Spleen (tissue), 11 donors: ENCODE results near the gene LDB2. TPM values are rescaled to one million over a fixed set of nuclear protein-coding genes. Genes with fewer than 3 reads are reported as not detected.

Source experiments
- DNase-seq: peaks from one replicate; pipeline ENCODE4 v3.0.0-alpha.2; 2020
- H3K27ac ChIP-seq, 8 donors: fragments of 200-600 bp; sonication (generic) in 7 of 8; 1 replicate in 4 of 8; 2 replicates in 4 of 8; pipeline versions ENCODE4 v1.5.0 to v1.8.0; 2016 to 2021; ENCODE audit warnings: inconsistent platforms in 4 of 8, mild to moderate bottlenecking in 4 of 8, moderate library complexity in 1 of 8
- H3K27me3 ChIP-seq, 7 donors: fragments of 200-600 bp; sonication (generic) in 6 of 7; replicated peaks in 1 of 7; 1 replicate in 4 of 7; 2 replicates in 3 of 7; pipeline versions ENCODE4 v1.5.0 to v1.8.0; 2016 to 2021; ENCODE audit warnings: inconsistent platforms in 3 of 7, mild to moderate bottlenecking in 1 of 7
- H3K36me3 ChIP-seq, 6 donors: fragments of 200-600 bp; sonication (generic) in 5 of 6; 1 replicate in 4 of 6; 2 replicates in 2 of 6; pipeline versions ENCODE4 v1.5.0 to v1.8.0; 2016 to 2021; ENCODE audit warnings: inconsistent platforms in 2 of 6
- H3K4me1 ChIP-seq, 6 donors: fragments of 200-600 bp; sonication (generic) in 5 of 6; 1 replicate in 3 of 6; 2 replicates in 3 of 6; pipeline versions ENCODE4 v1.5.0 to v1.8.0; 2016 to 2021; ENCODE audit warnings: inconsistent platforms in 3 of 6
- H3K4me3 ChIP-seq, 8 donors: fragments of 200-600 bp; sonication (generic) in 7 of 8; 1 replicate in 4 of 8; 2 replicates in 4 of 8; pipeline versions ENCODE4 v1.5.0 to v1.8.0; 2016 to 2021; ENCODE audit warnings: inconsistent platforms in 4 of 8, mild to moderate bottlenecking in 4 of 8, moderate library complexity in 2 of 8
- H3K9me3 ChIP-seq, 8 donors: fragments of 200-600 bp; sonication (generic) in 7 of 8; 1 replicate in 4 of 8; 2 replicates in 4 of 8; pipeline versions ENCODE4 v1.5.0 to v1.8.0; 2016 to 2021; ENCODE audit warnings: inconsistent platforms in 4 of 8
- POLR2A ChIP-seq, 3 donors: fragments of 450-650 bp; IDR thresholded peaks; one replicate each; pipeline ENCODE4 v1.5.1; 2017; ENCODE audit warnings: antibody characterized with exemption in 3 of 3, mild to moderate bottlenecking in 1 of 3
- POLR2AphosphoS5 ChIP-seq, 3 donors: sonication (generic); formaldehyde crosslinking; IDR thresholded peaks; one replicate each; pipeline ENCODE4 v1.5.1; 2017; ENCODE audit warnings: antibody characterized with exemption in 3 of 3
- whole genome bisulfite sequencing, 5 donors: extraction: QIAGEN DNeasy Blood & Tissue Kit in 3 of 5; methylation state at CpG; one replicate each; pipeline versions ENCODE4 v1.1.5 to v1.1.7; 2013 to 2018; 5-methylcytosine and 5-hydroxymethylcytosine counted together
- intact Hi-C: fragments of 100-400 bp; cut with DNase I; formaldehyde crosslinking; loops from one replicate; pipeline ENCODE4 v1.15.0; 2023; ENCODE audit warnings: low total_unique reads
- polyA plus RNA-seq, 3 donors: library from polyadenylated mRNA; stranded (reverse); fragments of 200-250 nt; gene quantifications; one replicate each; pipeline ENCODE4 v1.2.1, GENCODE V29; 2013
- total RNA-seq, 7 donors: library from RNA; depleted of rRNA in 3 of 7; stranded (reverse); fragments of >200 nt in 3 of 7; fragmentation: NEBNext Ultra II Directional in 4 of 7; extraction: Animal tissue kit (Norgen Biotek cat#: 25700) in 4 of 7; gene quantifications; one replicate each; pipeline versions ENCODE4 v1.1.0 to v1.2.1, GENCODE V29; 2016 to 2021
- TF ChIP-seq, protein P1 (sequence below), 11 experiments: fragments of 200-600 bp in 7 of 11; fragments of 450-650 bp in 4 of 11; sonication (generic) in 4 of 11; IDR thresholded peaks in 8 of 11; conservative IDR thresholded peaks in 3 of 11; 1 replicate in 7 of 11; 2 replicates in 4 of 11; pipeline versions ENCODE4 v1.4.0 to v1.8.0; 2016 to 2021; ENCODE audit warnings: antibody characterized with exemption in 11 of 11, inconsistent platforms in 4 of 11, mild to moderate bottlenecking in 1 of 11
- donor health status: healthy with polysubstance abuse.
- donor health status: DM: no; HTN: no; CAD: no; lungs with moderate emphysema.
- donor health status: DM: no; HTN: no; CAD: no.
- donor health status: Bipolar disorder and iron deficiency.
- donor health status: healthy.
- donor health status: DM: no; HTN: no; CAD: no.
- donor health status: DM: yes; HTN: yes; CAD: no.

The LDB2 gene
- total and polyA plus RNA-seq, 10 donors, result 24.1 to 257 (median 142) TPM

DNA sequence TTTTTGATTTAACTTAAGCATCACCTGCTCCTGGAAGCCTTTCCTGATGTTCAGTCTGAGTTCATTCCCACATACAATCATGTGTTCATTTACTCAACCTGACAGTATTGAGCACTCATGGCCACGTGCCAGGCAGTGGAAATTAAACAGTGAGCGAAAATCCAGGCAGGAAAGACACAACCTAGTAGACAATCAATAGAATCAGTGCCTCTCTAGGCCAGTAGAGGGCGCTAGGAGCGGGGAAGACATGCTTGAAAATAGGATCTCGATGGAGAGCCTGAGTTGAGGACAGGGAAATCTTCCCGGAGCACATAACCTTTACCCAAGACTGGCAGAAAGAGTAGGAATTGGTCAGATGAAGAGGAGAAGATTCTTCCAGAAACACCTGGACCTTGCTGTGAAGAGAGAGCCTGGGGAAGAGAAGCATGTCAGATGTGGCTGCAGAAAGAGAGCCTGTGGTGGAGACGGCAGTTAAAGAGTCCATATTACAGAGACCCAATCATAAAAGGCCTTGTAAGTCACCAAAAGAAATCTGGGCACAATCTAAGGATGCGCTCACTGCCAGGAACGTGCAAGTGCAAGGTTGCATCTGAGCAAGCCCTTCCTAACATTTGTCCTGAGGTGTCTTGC is 103.5 kb downstream of the LDB2 start:
- H3K4me1 ChIP-seq, result peaks cover 0 to 13% (median 2%) of the 10 kb centered on the region in 6 donors
- DNase-seq, result no peak
- no peaks in the 10 kb centered on the region for H3K9me3 ChIP-seq
- intact Hi-C loops, result no loop called here
- no peak for TF ChIP-seq POLR2A (IDR thresholded peaks at IDR 0.05)
- TF ChIP-seq, protein P1, sequence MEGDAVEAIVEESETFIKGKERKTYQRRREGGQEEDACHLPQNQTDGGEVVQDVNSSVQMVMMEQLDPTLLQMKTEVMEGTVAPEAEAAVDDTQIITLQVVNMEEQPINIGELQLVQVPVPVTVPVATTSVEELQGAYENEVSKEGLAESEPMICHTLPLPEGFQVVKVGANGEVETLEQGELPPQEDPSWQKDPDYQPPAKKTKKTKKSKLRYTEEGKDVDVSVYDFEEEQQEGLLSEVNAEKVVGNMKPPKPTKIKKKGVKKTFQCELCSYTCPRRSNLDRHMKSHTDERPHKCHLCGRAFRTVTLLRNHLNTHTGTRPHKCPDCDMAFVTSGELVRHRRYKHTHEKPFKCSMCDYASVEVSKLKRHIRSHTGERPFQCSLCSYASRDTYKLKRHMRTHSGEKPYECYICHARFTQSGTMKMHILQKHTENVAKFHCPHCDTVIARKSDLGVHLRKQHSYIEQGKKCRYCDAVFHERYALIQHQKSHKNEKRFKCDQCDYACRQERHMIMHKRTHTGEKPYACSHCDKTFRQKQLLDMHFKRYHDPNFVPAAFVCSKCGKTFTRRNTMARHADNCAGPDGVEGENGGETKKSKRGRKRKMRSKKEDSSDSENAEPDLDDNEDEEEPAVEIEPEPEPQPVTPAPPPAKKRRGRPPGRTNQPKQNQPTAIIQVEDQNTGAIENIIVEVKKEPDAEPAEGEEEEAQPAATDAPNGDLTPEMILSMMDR (IDR thresholded peaks at IDR 0.05 in 8 of 11, conservative IDR thresholded peaks at IDR 0.05 in 3 of 11), result peak in 10 of 11 experiments; percentile 15 to 68 (median 58)
- peak in 1 of 3 donors; percentile 28 for TF ChIP-seq POLR2AphosphoS5 (IDR thresholded peaks at IDR 0.05)
- 37 to 42% (median 39%) methylated on average over 9 of the region's 9 CpGs for WGBS, 5 donors
- no peak overlapping the region for H3K4me3 ChIP-seq
- H3K36me3 ChIP-seq, result no peaks in the 10 kb centered on the region
- H3K27ac ChIP-seq, result no peak overlapping the region
- H3K27me3 ChIP-seq, result no peaks in the 10 kb centered on the region

DNA sequence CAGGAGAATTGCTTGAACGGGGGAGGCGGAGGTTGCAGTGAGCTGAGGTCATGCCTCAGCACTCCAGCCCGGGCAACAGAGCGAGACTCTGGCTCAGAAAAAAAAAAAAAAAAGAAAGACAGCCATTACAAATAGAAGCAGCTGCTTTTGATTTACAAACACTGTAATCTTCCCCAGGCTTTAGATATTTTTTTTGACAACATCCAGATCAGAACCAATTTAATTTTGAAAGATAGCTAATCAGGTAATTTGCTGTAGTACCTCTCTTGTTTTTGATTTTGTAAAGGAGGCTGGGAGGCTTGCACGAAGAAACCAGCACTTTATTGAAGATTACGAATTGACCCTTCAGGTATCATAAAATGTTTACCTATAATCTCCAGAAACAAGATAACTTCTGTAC is 107.0 kb downstream of the LDB2 start:
- no peaks in the 10 kb centered on the region for H3K9me3 ChIP-seq
- WGBS, 5 donors, result 83 to 91% (median 89%) methylated on average over 6 of the region's 6 CpGs
- DNase-seq, result no peak
- no peak overlapping the region for H3K4me3 ChIP-seq
- TF ChIP-seq POLR2AphosphoS5 (IDR thresholded peaks at IDR 0.05), result no peak
- TF ChIP-seq, protein P1 (IDR thresholded peaks at IDR 0.05 in 8 of 11, conservative IDR thresholded peaks at IDR 0.05 in 3 of 11), result no peak
- no peak for TF ChIP-seq POLR2A (IDR thresholded peaks at IDR 0.05)
- intact Hi-C loops, result no loop called here
- no peaks in the 10 kb centered on the region for H3K36me3 ChIP-seq
- peaks cover 0 to 15% (median 2%) of the 10 kb centered on the region in 6 donors for H3K4me1 ChIP-seq
- H3K27ac ChIP-seq, result no peak overlapping the region
- H3K27me3 ChIP-seq, result no peaks in the 10 kb centered on the region

DNA sequence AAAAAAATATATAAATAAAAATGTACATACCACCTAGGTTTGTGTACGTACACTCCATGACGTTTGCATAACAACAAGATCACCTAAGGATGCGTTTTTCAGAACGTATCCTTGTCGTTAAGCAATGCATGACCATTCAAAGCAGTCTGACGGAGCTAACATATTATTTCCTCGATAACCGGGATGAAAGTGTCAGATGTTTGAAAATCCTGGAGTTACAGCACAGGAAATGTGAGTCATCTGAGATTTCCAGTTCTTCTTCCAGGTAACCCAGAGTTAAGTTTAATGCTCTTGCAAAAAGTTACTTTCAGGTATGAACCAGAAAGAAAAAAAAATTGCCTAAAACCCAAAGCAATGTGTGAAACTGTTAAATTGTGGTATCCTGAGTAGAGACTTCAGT is 107.9 kb downstream of the LDB2 start:
- 75 to 85% (median 80%) methylated on average over 8 of the region's 8 CpGs for WGBS, 5 donors
- Histone ChIP-seq H3K36me3 (no peaks in the 10 kb centered on the region), H3K4me3 (no peak overlapping the region), H3K27me3 (no peaks in the 10 kb centered on the region), H3K27ac (no peak overlapping the region), H3K4me1 (peaks cover 0 to 18% (median 5%) of the 10 kb centered on the region in 6 donors), H3K9me3 (no peaks in the 10 kb centered on the region)
- intact Hi-C loops, result no loop called here
- no peak for DNase-seq
- no peak for TF ChIP-seq POLR2AphosphoS5 (IDR thresholded peaks at IDR 0.05)
- TF ChIP-seq, protein P1 (IDR thresholded peaks at IDR 0.05 in 8 of 11, conservative IDR thresholded peaks at IDR 0.05 in 3 of 11), result no peak
- no peak for TF ChIP-seq POLR2A (IDR thresholded peaks at IDR 0.05)

DNA sequence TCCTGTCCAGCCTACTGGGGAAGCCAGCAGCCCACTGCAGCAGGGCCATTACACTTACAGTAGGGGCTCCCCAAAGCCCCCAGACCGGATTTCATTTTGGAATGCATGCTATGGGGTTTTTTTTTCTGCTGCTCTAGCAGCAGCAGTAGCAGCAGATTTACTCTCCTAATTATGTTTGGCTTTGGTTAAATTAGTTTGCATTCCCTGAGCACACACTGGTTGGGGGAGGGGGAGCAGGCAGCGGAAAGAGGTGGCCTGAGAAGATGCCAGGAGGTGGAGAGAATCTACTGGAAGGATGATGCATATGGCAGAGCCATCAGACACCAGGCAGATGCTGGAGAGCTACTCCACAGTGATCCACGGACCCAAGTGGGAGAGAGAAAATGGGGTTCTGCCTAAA is 109.6 kb downstream of the LDB2 start:
- no peak for TF ChIP-seq POLR2AphosphoS5 (IDR thresholded peaks at IDR 0.05)
- TF ChIP-seq, protein P1 (IDR thresholded peaks at IDR 0.05 in 8 of 11, conservative IDR thresholded peaks at IDR 0.05 in 3 of 11), result no peak
- TF ChIP-seq POLR2A (IDR thresholded peaks at IDR 0.05), result no peak
- intact Hi-C loops, result no loop called here
- WGBS, 5 donors, result 79 to 91% (median 84%) methylated on average over 3 of the region's 3 CpGs

More for the DNA sequence above, 109.6 kb downstream of the LDB2 start:
- DNase-seq, result no peak
- Histone ChIP-seq H3K27ac (no peak overlapping the region), H3K27me3 (no peaks in the 10 kb centered on the region), H3K9me3 (no peaks in the 10 kb centered on the region), H3K4me3 (no peak overlapping the region), H3K36me3 (no peaks in the 10 kb centered on the region), H3K4me1 (peaks cover 0 to 19% (median 5%) of the 10 kb centered on the region in 6 donors)
